BE2C (cell line): ENCODE results near the gene NADK.
"Not testable (repeated sequence)": the region's sequence is repeated elsewhere in the genome, so short reads cannot be mapped to it uniquely, and the experiment has no call there.

Source experiments
- DNase-seq: peaks from one replicate; pipeline ENCODE4 v3.0.0-alpha.2; 2020
- H3K27me3 ChIP-seq: fragments of 250-450 bp; sonication (Bioruptor Pico); 2 replicates; pipeline ENCODE4 v1.5.1; 2020; ENCODE audit warnings: mild to moderate bottlenecking
- H3K36me3 ChIP-seq: fragments of 250-450 bp; sonication (Bioruptor Pico); 2 replicates; pipeline ENCODE4 v1.5.1; 2020; ENCODE audit warnings: mild to moderate bottlenecking
- H3K4me1 ChIP-seq: fragments of 250-450 bp; sonication (Bioruptor Pico); 2 replicates; pipeline ENCODE4 v1.5.1; 2020
- H3K4me3 ChIP-seq: 2 replicates; pipeline ENCODE4 v1.5.1; 2011; ENCODE audit warnings: low read depth, low read length
- H3K9me3 ChIP-seq: fragments of 250-450 bp; sonication (Bioruptor Pico); 2 replicates; pipeline ENCODE4 v1.5.1; 2020
- TF ChIP-seq, protein P1 (sequence below): IDR thresholded peaks from 2 replicates; pipeline ENCODE4 v1.5.1; 2012; ENCODE audit warnings: mild to moderate bottlenecking, low read depth, low read length

NADK gene

DNA sequence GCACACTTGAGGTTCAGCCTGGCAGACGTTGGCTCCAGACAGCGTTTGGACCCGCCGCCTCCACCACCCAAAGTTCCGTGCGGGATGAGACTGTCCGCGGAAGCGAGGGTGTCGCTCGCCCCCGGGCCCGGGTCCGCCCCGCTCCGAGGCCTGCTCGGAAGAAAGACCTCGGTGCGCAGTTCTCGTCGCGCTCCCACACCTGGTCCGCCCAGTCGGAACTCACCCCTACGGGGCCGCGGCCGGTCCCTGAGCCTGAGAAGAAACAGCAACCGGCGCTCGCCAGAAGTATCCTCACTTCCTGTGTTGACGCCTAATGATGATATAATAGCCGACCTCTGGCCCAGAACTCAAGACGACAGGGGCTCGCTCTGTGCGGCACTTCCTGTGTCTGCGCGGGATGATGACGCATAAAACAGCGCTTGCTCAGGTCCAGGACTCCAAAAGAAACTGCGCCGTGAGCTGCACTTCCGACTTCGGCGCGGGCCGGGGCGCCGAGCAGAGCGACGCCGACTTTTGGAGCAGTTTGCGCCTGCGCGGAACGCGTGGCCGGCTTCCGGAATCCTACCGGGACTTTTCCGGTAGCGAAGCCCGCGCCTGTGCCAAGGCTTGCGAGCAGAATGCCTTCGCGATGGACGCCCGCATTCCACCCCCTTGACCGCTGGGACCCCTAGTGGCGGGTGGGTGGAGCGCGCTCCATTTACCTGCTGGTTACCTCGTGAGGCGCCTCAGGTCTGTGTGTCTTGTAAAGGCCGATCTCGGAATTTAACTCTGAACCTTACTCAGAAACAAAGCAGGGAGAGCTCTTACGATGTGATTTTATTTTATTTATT is 54.0 kb downstream of the NADK start, which contains the start of gene CDK11A:
Gene CDK11A, minus strand, starts transcription at position 323 of the 830 bp plus-strand sequence. CDS start 1,539 bp downstream, outside the sequence.
- H3K9me3 ChIP-seq, H3K4me1 ChIP-seq, H3K27me3 ChIP-seq: not testable (repeated sequence)
- TF ChIP-seq, protein P1, sequence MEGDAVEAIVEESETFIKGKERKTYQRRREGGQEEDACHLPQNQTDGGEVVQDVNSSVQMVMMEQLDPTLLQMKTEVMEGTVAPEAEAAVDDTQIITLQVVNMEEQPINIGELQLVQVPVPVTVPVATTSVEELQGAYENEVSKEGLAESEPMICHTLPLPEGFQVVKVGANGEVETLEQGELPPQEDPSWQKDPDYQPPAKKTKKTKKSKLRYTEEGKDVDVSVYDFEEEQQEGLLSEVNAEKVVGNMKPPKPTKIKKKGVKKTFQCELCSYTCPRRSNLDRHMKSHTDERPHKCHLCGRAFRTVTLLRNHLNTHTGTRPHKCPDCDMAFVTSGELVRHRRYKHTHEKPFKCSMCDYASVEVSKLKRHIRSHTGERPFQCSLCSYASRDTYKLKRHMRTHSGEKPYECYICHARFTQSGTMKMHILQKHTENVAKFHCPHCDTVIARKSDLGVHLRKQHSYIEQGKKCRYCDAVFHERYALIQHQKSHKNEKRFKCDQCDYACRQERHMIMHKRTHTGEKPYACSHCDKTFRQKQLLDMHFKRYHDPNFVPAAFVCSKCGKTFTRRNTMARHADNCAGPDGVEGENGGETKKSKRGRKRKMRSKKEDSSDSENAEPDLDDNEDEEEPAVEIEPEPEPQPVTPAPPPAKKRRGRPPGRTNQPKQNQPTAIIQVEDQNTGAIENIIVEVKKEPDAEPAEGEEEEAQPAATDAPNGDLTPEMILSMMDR, result peak; percentile 37
- DNase-seq, result peak; percentile 99
- Histone ChIP-seq H3K36me3 (peaks cover 19% of the 10 kb centered on the region), H3K4me3 (peak within 1 kb of the TSS; percentile 76)

DNA sequence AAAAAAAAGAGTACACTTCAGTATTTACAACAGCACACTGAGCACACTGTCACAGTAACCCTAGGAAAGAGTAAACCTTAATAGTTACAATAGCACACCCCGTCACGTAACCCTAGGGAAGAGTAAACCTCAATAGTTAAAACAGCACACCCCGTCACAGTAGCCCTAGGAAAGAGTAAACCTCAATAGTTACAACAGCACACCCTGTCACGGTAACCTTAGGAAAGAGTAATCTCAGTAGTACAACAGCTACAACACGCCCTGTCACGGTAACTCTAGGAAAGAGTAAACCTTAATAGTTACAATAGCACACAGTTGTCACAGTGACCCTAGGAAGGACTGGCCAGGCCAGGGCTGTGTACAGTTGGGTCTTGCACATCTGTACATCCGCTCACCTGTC is 57.1 kb downstream of the NADK start:
- no peak for DNase-seq
- no peaks in the 10 kb centered on the region for H3K27me3 ChIP-seq
- H3K36me3 ChIP-seq, result peaks cover 28% of the 10 kb centered on the region
- H3K4me1 ChIP-seq, result no peaks in the 10 kb centered on the region
- H3K4me3 ChIP-seq, result no peak overlapping the region
- TF ChIP-seq, protein P1, result no peak
- H3K9me3 ChIP-seq, result no peaks in the 10 kb centered on the region

DNA sequence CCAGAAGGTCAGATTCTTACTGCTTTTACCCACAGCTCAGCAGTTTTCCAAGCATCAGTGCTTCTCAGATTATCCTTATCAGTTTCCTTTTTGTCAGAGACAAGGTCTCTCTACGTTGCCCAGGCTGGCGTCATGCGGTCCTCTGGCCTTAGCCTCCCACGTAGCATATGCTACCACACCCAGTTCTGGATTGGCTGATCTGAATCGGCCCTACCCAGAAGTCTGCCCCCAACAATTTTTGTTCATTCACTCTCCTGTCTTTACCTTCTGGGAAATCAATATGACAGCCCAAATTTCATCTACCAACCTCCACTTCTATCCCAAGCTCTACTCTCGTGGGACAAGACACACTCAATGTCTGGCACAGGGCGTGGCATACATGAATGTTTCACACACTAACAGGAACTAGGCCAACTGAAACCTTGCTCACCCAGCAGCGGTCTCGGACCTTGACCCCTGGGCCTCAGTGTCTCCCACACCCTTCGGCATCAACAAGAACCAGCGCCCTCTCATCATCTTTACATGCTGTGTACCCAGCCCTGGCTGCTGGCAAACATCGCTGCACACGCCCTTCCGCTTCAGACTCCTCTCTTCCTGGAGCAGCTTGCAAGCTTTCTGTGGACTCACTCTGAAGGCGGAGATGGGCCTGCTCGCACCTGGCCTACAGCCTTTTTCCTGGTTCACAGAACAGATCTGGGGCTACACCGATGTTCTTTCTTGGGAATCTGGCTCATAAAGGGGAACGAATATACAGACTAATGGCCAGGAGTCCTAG is 63.0 kb downstream of the NADK start:
- not testable (repeated sequence) for DNase-seq, H3K4me1 ChIP-seq, H3K27me3 ChIP-seq, H3K9me3 ChIP-seq, H3K4me3 ChIP-seq
- H3K36me3 ChIP-seq, result peaks cover 23% of the 10 kb centered on the region

DNA sequence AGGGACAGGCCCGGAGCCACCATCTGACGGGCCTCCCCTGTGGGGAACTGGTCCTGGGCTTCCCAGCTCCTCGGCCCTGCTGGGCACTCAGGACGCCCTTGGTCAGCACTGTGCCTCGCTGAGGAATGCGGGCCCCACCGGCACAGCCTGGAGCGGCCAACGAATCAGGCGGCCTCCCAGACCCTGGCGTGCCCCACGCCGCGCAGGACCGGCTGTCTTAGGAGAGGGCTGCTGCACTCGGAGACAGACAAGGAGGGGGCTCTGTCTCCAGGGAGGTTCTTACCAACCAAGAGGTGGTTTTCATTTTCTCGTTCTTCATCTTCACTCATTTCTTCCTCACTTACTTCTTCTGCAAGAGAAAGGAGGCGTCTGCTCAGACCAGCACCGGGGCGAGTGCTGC is 70.4 kb downstream of the NADK start:
- DNase-seq, H3K27me3 ChIP-seq, H3K4me3 ChIP-seq, H3K4me1 ChIP-seq, H3K9me3 ChIP-seq, H3K36me3 ChIP-seq: not testable (repeated sequence)

DNA sequence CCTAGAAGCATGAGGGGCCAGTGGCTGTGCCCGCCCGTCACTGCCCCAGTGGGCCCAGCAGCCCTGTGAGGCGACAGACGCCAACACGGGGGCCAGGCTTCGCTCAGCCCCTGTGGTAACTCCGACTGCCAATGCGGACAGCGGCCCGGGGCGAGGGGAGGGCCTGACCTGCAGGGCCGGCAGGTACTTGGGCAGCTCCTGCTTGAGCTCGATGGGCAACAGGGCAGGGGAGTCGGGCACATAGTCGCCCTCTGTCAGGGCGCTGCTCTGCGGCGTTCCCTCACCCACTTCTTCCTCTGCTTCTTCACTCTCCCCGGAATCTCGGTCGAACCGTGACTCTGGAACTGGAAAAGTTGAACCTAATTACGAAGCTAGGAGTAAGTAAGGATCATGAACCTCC is 71.0 kb downstream of the NADK start:
- not testable (repeated sequence) for H3K9me3 ChIP-seq, H3K36me3 ChIP-seq, DNase-seq, H3K4me1 ChIP-seq, H3K27me3 ChIP-seq, H3K4me3 ChIP-seq

DNA sequence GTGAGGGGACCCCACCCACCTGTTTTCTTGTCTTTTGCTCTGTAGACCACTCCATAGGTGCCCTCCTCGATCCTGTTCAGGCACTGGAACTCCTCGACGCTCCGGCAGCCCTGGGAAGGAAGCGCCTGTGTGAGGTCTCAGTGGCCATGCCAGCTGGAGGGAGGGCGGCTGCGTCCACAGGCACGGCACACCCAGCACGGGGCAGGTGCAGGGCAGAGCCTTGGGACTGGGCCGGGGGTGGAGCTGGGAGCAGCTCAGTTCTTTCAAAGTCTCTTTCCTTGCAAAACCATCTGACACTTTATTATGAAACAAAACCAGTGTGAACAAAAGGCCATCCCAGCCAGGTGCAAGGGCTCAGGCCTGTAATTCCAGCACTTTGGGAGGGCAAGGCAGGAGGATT is 72.6 kb downstream of the NADK start:
- not testable (repeated sequence) for H3K4me1 ChIP-seq, H3K36me3 ChIP-seq, H3K9me3 ChIP-seq, H3K4me3 ChIP-seq, H3K27me3 ChIP-seq, DNase-seq

DNA sequence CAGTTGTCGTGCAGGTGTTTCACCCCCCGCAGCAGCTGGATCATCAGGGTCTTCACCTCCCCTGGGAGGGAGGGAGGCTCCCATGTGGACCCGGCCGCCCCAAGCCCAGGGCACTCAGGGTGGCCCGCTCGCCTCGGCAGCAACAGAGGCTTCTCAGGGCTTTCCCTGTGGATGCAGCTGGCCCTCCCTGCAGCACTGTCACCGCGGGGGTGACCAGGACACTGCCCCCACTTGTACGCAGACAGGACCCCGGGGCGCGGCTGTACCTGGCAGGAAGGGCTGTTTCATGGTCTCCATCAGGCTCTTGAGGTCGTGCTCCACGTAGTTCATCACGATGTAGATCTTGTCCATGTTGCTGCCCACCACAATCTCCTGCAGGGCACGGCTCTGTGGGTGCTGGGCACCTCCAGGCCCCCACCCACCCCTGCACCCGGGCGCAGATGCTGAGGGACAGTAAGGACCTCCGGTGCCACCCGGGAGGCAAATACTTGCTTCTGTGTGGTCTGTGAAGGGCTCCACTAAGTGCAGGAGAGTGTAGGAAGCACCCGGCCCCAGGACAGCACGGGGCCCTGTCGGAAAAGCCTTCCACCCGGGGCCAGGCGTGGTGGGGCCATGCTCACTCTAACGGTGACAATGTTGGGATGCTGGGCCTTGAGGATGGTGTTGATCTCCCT is 73.8 kb downstream of the NADK start:
- not testable (repeated sequence) for H3K4me1 ChIP-seq, H3K36me3 ChIP-seq, H3K4me3 ChIP-seq, DNase-seq, H3K27me3 ChIP-seq, H3K9me3 ChIP-seq

DNA sequence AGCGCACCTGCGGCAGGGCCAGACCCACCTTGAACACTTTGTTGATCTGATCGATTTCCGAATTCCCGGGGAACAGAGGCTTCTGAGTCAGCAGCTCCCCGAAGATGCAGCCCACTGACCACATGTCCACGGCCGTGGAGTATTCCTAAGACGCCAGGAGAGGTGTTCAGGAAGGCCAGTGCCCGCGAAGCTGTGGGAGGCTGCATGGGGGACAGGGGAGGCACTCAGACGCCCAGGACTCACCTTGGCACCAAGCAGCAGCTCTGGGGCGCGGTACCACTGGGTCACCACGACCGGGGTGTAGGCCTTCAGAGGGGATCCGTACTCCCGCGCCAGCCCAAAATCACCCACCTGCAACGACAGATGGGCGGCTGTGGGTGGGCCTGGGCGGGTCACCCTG is 74.5 kb downstream of the NADK start:
- TF ChIP-seq, protein P1, result no peak
- H3K4me1 ChIP-seq, result no peaks in the 10 kb centered on the region

DNA sequence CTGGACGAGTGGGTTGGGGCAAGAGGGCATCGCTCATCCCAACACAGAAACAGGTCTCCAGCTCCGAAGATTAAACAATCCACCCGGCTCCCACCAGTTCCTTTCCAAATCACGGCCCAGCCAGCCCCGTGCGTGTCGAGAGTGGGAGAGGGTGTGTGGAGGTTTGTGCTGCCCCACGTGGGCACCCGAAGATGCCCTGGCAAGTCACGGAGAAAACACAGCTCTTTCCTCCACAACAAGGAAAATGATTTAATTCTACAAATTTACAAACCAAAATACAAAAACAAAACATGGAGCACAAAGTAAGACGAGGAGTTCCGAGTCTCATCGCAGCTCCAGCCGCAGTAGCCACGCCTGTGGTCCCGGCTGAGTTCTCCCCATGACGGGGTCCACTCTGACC is 75.8 kb downstream of the NADK start:
- H3K4me1 ChIP-seq, H3K27me3 ChIP-seq, DNase-seq, H3K4me3 ChIP-seq, H3K9me3 ChIP-seq, H3K36me3 ChIP-seq: not testable (repeated sequence)

More for the DNA sequence above, 74.5 kb downstream of the NADK start:
- Histone ChIP-seq H3K9me3 (no peaks in the 10 kb centered on the region), H3K4me3 (no peak overlapping the region), H3K27me3 (no peaks in the 10 kb centered on the region), H3K36me3 (no peaks in the 10 kb centered on the region)
- no peak for DNase-seq
